G401.6 (cell line): ENCODE results near the gene PPP1R9B.

Experiments
- FAIRE-seq: peaks from 2 replicates; lab custom pipeline; 2012; peaks lifted over from hg19 to GRCh38; lab: Jason Lieb, UNC

The PPP1R9B gene

GRCh38 chr17:50122945-50123344, 27.5 kb downstream of the PPP1R9B start:
- no peak for FAIRE-seq

DNA sequence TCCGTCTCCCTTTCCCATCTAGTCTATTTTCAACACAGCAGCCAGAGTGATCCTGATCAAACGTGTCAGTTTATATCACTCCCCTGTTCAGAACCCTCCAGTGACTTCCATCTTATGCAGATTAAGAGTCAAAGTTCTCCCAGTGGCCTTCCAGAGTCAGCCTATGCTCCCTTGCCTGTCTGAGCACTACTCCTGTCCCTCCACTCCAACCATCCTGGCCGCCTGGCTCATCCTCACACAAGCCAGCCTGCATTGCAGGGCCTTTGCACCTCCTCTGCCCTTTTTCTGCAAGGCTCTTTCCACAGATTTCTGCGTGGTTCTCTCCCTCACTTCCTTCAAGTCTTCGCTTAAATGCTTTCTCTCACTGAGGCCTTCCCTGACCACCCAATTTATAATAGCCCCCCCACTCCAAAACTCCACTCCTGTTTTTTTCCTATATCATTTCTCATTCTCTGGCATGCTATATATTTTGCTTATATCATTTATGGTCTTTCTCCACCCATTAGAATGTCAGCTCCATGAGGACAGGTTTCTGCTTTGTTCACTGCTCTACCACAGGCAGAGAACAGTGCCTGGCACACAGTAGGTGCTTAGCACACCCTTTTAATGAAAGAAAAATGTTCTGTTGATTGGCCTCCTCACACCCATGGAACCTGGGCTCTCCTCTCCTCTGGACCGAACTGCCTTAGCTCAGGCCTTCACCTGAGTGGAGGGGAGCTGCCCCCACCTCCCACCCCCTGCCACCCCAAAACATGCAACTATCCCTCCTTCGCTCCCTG, 29.8 kb downstream of the PPP1R9B start:
- no peak for FAIRE-seq

GRCh38 chr17:50118828-50119218, 31.7 kb downstream of the PPP1R9B start:
- no peak for FAIRE-seq

- FAIRE-seq = no peak
Measured at GRCh38 chr17:50118076-50118827, 32.2 kb downstream of the PPP1R9B start.

DNA sequence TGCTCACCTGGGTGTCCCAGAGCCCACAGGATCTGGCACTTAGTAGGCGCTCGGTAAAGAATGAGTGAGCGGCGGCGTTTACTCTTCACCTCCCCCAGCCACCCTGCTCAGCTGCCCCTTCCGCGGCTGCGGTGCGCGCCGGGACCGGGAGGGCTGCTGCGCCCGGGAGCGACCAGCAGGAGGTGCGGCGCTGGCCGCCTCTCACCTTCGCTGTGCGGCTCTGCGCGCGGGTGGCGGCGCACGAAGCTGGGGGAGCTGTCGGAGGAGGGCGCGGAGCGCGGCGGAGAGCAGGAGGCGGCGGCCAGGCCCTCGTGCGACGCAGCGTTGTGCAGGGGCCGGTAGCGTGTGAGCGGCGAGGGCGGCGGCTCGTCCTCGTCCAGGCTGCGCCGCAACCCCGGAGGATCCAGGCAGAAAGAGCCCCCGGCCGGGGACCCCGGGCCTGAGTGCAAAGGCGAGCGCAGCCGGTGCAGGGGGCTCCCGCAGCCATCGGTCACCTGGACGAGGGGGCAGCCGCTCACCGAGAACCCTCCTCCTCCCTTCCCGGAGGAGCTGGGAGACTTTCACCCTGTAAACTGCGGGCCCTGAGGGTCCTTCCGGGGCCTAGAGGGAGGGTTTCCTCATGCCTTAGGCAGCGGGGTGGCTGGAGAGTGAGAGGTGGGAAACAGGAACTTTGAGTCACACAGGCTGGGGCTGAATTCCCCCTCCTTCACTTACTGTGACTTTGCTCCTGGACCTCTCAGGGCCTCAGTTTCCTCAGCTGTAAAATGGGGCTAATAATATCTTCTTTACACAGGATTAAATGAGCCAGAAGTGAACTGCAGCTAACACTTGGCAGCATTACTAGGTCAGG, 33.0 kb downstream of the PPP1R9B start:
- FAIRE-seq = no peak

DNA sequence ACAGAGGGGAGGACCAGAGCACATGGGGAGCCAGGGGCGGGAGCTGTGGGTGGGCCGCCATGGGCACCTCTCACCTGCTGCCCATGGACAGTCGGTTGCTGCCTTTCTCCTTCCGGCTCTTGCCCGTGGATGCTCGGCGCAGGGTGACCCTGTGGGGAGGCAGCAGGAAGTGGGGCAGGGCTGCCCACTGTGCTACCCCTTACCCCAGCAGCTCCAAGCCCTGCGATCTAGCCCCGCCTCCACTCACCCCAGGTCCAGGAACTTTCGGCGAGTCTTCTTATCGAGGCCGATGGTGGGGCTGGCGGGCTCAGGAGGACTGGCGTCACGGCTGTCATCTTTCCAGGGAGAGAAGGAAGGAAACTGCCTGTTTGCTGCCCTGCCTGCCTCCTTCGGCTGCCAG, 34.7 kb downstream of the PPP1R9B start:
- FAIRE-seq = no peak

DNA sequence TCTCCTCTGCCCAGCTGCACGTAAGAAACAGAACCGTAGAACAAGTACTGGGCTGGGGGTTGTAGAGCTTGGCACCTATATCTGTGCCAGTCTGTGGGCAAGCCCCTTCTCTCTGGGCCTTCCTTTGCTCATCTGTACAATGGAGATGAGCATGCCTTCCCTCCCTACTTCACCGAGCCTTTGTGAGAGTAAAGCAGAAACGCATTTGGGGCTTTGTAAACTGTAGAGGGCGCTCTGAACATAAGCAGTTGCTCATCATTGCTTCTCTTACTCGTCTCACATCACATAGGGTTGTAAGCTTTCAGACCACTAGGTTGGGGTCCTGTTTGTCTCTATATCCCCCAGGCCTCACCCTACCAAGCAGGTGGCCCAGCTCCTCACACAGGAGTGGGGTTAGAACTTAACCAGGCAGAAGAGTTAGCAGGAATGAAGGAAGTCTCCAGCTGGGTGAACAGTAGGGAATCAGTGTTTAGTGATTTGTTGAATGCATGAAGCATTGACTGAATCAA, 35.6 kb downstream of the PPP1R9B start:
- peak; percentile 70 for FAIRE-seq

- no peak for FAIRE-seq
Measured at GRCh38 chr17:50114401-50114800, 36.1 kb downstream of the PPP1R9B start.

- FAIRE-seq = no peak
Measured at GRCh38 chr17:50113624-50114320, 36.7 kb downstream of the PPP1R9B start.

DNA sequence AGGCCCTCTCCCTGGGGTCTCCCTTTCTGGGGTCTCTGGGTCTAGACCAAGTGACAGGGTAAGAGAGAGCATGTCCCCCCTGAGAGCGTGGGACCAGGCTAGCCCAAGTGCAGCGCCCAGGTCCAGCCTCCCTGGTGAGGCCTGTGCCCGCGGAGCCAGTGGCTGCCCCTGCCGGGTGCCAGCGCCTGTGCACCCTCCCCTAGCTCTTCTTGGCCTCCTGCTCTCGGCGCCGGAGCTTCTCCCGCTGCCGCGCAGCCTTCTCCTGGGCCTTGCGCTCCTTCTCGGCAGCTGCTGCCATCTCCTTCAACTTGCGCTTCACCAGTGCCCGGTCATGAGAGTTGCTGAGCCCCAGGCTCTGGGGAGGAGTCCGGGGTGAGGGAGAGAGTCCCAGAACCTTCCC, 37.8 kb downstream of the PPP1R9B start:
- no peak for FAIRE-seq

DNA sequence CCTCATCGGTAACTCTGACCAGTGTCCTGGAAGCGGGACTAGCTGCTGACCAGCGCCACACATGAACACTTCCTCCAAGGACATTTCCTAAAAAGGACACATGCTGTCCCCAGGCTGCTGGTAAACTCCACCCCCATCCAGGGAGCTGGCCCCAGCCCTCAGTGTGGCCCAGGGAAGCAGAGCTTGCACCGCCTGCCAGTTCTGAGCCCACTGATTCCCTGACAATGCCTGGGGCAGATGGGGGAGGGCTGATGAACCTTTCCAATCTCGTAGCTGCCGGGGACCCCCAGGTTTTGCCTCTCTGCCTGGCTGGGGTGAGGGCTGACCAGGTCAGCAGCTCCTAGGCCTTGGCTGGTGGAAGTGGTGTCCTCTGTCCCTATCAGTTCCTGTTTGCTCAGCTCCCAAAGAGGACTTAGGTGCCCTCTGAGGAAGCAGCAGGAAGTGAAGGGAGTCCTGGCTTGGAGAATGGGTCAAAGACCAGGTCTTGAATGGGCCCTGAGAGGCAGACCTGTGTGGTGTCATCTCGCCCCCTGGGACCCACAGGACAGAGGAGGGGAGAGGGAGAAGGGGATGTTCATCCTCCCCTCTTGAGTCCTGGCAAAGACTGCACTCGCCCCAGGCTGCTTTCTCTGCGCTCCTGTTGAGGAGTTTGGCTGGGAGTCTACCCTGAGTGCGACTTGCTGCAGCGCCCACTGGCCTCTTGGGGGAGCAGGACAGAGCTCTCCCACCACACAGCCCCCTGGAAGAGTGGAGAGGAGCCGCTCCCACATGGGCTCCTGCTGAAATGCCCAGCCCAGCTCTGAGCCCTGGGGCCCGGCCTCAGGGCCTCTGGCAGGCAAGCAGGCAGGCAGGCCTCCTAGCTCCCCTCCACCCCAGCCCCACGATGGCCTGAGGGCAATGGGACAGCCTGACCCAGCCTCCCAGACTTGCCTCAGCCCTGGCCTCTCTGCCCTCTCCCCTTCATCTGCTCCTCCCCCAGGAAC, 38.5 kb downstream of the PPP1R9B start:
- FAIRE-seq = no peak

GRCh38 chr17:50110591-50111349, 39.7 kb downstream of the PPP1R9B start:
- no peak for FAIRE-seq

GRCh38 chr17:50109785-50110184, 40.7 kb downstream of the PPP1R9B start:
- no peak for FAIRE-seq

- no peak for FAIRE-seq
Measured at GRCh38 chr17:50109207-50109606, 41.3 kb downstream of the PPP1R9B start.

- FAIRE-seq = no peak
Measured at GRCh38 chr17:50108556-50108955, 41.9 kb downstream of the PPP1R9B start.

DNA sequence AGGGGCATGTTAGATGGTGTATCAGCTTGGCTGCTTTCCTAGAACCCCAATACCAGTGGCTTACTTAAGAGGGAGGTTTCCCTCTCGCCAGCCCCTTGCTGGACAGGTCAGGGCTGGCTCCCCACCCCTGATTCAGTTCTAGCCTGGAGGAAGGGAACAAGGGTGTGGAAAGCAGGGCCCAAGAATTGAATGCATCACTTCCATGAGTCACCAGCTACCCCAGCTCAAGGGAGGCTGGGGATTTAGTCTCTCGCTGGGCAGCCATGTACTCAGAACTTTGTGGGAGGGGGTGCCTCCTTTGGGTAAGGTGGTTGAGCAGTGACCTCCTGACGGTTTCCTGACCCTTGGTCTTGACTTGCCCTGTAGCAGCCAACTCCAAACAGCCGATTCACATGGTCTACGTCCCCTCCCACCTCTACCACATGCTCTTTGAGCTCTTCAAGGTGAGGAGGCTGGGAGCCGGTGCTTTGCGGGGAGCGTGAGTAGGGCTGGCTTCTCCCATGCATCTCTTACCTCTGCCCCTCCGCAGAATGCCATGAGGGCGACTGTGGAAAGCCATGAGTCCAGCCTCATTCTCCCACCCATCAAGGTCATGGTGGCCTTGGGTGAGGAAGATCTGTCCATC, 42.6 kb downstream of the PPP1R9B start:
- FAIRE-seq = no peak

- no peak for FAIRE-seq
Measured at GRCh38 chr17:50106393-50107131, 43.9 kb downstream of the PPP1R9B start.

DNA sequence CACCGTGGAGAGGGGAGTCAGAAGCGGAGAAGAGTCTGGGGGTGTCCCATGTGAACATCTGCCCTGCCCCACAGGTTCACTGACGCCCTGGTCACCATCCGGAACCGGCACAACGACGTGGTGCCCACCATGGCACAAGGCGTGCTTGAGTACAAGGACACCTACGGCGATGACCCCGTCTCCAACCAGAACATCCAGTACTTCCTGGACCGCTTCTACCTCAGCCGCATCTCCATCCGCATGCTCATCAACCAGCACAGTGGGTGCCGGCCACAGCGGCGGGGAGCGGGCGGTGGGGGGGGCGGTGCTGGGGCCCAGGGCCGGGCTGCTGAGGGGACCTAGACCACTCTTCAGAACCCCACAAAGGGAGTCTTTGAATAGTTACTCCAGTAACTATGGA, 44.7 kb downstream of the PPP1R9B start:
- FAIRE-seq = no peak

- FAIRE-seq = no peak
Measured at GRCh38 chr17:50103941-50104340, 46.5 kb downstream of the PPP1R9B start.
